GM21381 (cell line): ENCODE data around the gene SLC12A7.
"Not testable (repeated sequence)": the region's sequence is repeated elsewhere in the genome, so short reads cannot be mapped to it uniquely, and the experiment has no call there.

Experiments
- ATAC-seq: cut with Tn5 transposase; IDR thresholded peaks from one replicate; pipeline ENCODE4 v1.9.1; 2021; ENCODE audit warnings: mild to moderate bottlenecking, moderate library complexity; ENCODE audit not compliant: unreplicated experiment

The SLC12A7 gene

GRCh38 chr5:1111727-1112289 lies at the start of gene SLC12A7:
SLC12A7 (minus strand) TSS chr5:1112063; CDS start chr5:1111991, 72 bp downstream.
- peak; percentile 64 for ATAC-seq

- no peak for ATAC-seq
Observed at GRCh38 chr5:1161108-1161832, 49.4 kb upstream of the SLC12A7 start.

DNA sequence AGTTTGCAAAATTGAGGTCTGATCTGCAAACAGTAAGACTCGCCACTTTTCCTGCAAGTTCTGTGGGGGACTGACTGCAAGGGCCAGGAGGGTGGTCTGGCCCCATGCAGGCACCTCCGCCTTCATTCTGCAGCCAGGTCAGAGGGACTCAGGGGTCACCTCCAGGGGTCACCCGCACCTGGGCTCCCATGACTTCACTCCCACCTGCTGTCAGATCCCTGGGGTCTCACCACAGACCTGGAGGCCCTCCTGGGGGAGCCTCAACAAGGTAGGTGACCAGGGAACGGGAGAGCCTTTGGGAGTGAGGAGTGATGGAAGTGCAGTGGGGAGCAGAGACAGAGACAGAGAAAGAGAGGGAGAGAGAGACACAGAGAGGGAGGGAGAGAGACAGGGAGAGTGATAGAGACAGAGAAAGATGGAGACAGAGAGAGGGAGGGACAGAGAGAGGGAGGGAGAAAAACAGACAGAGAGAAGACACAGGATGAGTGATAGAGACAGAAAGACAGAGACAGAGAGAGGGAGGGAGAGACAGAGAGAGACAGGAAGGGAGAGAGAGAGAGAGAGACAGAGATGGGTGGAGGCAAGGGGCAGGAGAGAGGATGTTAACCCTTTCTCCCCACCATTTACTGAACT lies 48.0 kb upstream of the SLC12A7 start:
- no peak for ATAC-seq

- ATAC-seq = no peak
Observed at GRCh38 chr5:1159341-1159675, 47.4 kb upstream of the SLC12A7 start.

DNA sequence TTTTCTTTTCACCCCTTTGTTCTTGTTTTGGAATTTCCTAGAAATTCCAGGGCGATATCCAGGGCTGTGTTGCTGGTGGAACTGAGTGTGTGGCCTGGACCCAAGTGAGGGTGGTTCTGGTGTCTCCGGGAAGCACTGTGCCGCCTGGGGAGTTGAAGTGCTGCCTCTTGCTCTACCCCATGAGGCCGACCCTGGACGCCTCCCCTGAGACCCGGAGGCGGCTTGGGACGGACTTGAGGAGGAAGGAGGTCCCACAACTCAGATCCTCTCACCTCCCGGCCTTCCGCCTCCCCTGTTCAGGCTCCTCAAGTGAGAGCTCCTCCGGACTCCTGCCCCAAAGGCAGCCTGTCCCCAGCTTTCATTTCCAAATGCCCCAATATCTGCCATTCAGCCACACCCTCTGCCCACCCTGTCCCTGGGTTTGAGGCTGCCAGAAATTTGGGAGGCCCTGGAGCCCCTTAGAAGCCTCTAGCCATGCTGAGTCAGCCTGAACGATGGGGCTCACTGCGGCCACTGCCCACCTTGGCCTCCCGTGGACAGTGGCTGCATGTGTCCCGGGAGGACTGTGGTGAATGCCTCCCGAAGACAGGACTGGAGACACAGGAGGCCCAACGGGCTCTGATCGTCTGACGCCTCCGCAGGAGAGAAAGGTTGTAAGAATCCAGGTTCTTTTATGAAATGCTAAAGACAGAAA lies 46.9 kb upstream of the SLC12A7 start:
- no peak for ATAC-seq

DNA sequence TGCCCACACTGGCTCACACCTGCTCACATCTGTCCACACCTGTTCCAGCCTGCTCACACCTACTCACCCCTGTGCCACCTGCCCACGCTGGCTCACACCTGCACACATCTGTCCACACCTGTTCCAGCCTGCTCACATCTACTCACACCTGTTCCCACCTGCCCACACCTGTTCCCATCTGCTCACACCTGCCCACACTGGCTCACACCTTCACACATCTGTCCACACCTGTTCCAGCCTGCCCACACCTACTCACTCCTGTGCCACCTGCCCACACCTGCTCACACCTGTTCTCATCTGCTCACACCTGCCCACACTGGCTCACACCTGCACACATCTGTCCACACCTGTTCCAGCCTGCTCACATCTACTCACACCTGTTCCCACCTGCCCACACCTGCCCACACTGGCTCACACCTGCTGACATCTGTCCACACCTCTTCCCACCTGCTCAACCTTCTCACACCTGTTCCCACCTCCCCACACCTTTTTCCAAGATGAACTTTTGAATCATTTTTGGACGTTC lies 45.7 kb upstream of the SLC12A7 start:
- ATAC-seq = not testable (repeated sequence)

- no peak for ATAC-seq
Observed at GRCh38 chr5:1156754-1157460, 45.0 kb upstream of the SLC12A7 start.

- no peak for ATAC-seq
Observed at GRCh38 chr5:1156033-1156753, 44.3 kb upstream of the SLC12A7 start.

DNA sequence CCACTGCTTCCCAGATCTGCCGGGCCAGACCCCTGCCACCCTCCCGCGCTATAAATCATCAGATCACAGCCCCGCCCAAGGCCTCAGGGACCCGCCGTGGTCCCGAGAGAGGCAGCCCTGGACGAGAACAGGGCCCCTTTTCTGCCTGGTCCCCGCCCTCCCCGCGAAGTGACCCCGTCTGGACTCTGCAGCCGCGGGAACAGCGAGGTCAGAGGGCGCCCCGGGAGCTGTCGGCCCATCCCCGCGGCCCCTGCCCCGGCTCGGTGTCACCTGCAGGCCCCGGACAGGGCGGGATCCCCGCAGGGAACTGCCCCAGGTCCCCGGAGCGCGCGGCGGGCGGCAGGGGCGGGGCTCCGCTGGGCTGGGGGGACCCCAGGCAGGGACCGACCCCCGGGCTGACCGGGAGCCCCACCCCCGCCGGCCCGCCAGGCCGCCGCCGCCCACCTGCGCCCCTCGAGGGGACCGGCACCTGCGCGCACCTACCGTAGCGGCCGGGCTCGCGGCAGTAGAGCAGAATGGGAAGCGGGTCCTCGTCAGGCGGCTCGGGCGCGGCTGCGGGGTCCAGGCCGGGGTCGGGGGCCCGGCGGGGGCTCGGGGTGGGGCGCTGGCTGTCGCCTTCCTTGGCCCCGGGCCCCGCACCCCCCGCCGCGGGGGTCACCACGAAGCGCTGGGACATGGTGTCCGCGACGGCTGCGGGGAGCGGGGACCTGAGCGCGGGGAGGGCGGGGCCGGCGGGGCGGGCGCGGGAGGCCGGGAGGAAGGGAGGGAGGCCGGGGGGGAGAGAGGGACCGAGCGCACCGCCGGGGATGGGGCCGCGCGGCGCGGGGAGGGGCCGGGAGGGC lies 43.5 kb upstream of the SLC12A7 start:
- ATAC-seq = no peak

DNA sequence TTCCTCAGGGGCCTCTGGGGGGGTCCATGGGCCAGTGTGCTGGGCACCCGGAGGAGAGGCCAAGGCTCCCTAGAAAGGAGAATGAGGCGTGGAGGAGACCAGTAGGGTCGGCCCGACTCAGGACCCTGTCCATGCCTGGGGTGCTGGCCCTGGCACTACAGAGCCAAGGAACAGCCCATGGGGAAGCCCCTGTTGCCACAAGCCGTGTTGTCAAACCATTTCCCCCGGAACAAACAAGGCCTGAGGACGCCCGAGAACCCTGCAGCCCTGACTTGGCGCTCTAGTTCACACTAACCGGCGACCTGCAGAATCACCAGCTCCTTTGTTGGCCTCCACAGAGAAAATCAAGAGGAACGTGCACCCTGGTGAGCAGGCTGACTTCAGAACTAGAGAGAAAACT lies 41.6 kb upstream of the SLC12A7 start:
- no peak for ATAC-seq

- no peak for ATAC-seq
Observed at GRCh38 chr5:1152771-1153282, 41.0 kb upstream of the SLC12A7 start.

GRCh38 chr5:1152156-1152555 lies 40.3 kb upstream of the SLC12A7 start:
- no peak for ATAC-seq

GRCh38 chr5:1151316-1151715 lies 39.5 kb upstream of the SLC12A7 start:
- ATAC-seq = no peak

DNA sequence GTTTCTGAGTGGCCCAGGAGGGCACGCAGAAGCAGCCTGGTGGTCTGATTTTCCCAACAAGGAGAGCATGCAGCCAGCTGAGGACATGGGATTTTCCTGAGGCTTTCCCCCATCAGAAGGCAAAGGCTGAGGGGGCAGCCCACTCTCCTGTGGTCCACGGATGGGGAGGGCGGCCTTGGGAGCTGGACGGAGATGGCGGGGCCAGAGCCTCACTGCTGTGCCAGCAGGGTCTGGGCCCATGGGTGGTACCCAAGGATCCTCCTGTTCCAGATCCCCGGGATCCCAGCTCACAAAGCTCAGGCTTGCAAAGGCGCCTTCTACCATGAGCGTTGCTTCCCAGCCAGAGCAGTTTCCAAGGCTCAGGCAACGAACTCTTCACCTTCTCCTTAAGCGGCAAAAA lies 39.0 kb upstream of the SLC12A7 start:
- no peak for ATAC-seq

DNA sequence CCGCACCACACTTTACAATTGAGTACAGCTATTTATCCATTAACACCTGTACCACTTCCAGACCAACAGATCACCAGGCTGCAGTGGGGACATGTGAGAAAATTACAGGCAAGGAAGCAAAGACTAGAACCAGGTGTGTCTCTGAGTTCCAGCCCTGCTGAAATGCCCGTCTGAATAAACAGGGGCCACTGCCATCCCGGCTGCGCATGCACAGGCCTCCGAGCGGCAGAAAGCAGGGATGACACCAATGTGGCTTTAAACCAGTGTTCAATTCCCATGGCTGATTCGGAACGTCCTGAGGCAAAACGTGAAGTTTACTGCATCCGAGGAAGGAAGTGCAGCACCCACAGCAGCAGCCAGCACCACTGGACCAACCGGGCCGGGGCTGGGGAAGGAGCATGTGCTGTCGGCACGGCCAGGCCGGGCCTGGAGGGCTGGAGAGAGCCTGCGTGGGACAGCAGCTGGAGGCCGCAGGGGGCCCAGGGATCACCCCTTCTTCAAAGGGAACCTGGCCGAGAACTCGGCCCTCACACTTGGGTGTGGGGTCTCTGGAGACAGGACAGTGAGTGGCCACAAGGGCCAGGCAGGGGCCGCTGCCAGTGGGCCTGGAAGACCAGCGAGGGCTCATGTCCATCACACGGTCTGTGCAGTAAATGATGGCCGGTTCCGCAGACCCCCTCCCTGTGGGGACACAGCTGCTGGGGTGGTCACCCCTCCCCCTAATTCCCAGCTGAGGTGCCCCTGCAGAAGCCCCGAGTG lies 33.0 kb upstream of the SLC12A7 start:
- ATAC-seq = no peak

- ATAC-seq = no peak
Observed at GRCh38 chr5:1144089-1144488, 32.2 kb upstream of the SLC12A7 start.

DNA sequence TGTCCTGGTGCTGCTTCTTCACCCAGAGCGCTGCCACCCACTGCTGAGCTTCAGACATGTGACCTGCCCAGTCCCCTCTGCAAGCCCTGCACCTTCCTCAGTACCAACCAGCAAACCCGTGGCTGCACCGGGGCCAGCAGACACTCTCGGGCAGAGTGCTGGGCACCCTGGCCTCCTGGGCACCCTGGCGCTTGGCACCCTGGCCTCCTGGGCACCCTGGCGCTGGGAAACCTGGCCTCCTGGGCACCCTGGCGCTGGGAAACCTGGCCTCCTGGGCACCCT lies 31.7 kb upstream of the SLC12A7 start:
- ATAC-seq = no peak

DNA sequence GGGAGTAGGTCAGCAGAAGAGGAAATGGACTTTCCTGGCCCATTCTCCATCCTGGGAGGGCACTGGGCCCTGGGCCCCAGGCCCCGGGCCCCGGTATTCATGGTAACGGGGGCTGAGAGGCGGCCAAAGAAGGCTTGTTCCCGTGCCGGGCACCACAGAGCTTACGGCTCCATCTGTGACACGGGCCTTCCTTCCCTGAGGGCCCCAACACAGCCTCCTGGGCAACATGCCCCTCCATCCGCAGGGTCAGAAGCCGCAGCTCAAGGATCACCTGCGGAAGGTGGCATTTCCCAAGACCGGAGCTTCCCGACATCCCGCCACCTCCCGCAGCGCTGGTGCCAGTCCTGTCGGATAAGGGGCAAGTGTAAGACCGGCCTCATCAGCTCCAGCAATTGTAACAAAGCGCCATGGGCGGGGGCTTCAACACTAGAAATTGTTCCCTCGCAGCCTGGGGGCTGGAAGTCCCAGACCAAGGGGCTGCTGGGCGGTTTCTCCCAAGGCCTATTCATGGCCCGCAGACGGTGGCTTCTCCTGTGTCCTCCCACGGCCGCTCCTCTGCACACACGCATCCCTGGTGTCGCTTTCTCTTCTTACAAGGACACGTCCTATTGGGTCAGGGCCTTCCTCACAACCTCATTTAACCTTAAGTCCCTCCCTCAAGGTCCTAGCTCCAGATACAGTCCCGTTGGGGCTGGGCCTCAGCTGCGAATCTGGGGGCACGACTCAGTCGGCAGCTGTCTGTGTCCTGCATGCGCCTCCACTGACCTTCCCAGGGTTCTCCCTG lies 31.2 kb upstream of the SLC12A7 start:
- ATAC-seq = no peak
